Skeletal muscle tissue (tissue), 4 donors: Measurements from ENCODE around the gene LTO1. TPM values are rescaled to one million over a fixed set of nuclear protein-coding genes. Genes with fewer than 3 reads are reported as not detected.

Source experiments
- H3K27ac ChIP-seq: one replicate; pipeline ENCODE4 v1.7.0; 2013; ENCODE audit warnings: mild to moderate bottlenecking, low read depth, low read length, inconsistent platforms
- H3K27me3 ChIP-seq, 3 donors: one replicate each; pipeline ENCODE4 v1.7.0; 2013; ENCODE audit warnings: low read length in 3 of 3; ENCODE audit not compliant: control insufficient read depth in 3 of 3, insufficient read depth in 3 of 3
- H3K36me3 ChIP-seq, 3 donors: one replicate each; pipeline ENCODE4 v1.7.0; 2013; ENCODE audit warnings: low read length in 3 of 3; ENCODE audit not compliant: control insufficient read depth in 3 of 3, insufficient read depth in 3 of 3
- H3K4me1 ChIP-seq, 3 donors: one replicate each; pipeline ENCODE4 v1.7.0; 2013; ENCODE audit warnings: low read length in 3 of 3, mild to moderate bottlenecking in 3 of 3; ENCODE audit not compliant: control insufficient read depth in 3 of 3, insufficient read depth in 3 of 3
- H3K4me3 ChIP-seq, 3 donors: one replicate each; pipeline ENCODE4 v1.7.0; 2013; ENCODE audit warnings: low read length in 3 of 3
- H3K9ac ChIP-seq, 3 donors: one replicate each; pipeline ENCODE4 v1.7.0; 2013; ENCODE audit warnings: low read length in 3 of 3, mild to moderate bottlenecking in 3 of 3, moderate library complexity in 2 of 3, low read depth in 1 of 3
- H3K9me3 ChIP-seq, 3 donors: one replicate each; pipeline ENCODE4 v1.7.0; 2013; ENCODE audit warnings: low read length in 3 of 3; ENCODE audit not compliant: control insufficient read depth in 3 of 3
- total RNA-seq: library from RNA; depleted of rRNA; stranded (reverse); fragments of >200 nt; gene quantifications from one replicate; pipeline ENCODE4 v1.2.3, GENCODE V29; 2014
- donor health status: Osteomylitis.

LTO1 gene
- total RNA-seq, 1 donor from 2014 or later, result 7.8 TPM

DNA sequence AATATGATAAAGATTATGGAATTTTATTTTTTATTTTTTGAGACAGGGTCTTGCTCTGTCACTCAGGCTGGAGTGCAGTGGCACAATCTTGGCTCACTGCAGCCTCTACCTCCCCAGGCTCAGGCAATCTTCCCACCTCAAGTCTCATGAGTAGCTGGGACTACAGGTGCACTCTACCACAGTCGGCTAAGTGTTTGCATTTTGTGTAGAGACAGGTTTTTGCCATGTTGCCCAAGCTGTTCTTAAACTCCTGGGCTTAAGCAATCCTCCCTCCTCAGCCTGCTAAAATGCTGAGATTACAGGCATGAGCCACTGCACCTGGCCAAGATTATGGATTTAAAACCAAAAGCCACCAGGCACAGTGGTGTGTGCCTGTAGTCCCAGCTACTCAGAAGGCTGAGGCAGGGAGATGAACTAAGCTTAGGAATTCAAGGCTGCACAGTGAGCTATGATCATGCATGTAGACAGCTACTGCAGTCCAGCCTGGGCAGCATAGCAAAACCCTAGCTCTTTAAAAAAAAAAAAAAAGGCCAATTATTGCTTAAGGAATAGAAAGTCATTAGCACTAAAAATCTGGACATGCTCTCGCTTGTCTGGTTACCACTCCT, 54.4 kb downstream of the LTO1 start:
- H3K4me3 ChIP-seq, result no peak overlapping the region
- no peaks in the 10 kb centered on the region for H3K9me3 ChIP-seq
- no peaks in the 10 kb centered on the region for H3K4me1 ChIP-seq
- H3K36me3 ChIP-seq, result no peaks in the 10 kb centered on the region
- H3K27ac ChIP-seq, result no peak overlapping the region
- no peak overlapping the region for H3K9ac ChIP-seq
- peaks cover 0 to 10% (median 5%) of the 10 kb centered on the region in 3 donors for H3K27me3 ChIP-seq

- Histone ChIP-seq H3K4me3 (no peak overlapping the region), H3K4me1 (no peaks in the 10 kb centered on the region), H3K27ac (no peak overlapping the region), H3K27me3 (peaks cover 0 to 16% (median 11%) of the 10 kb centered on the region in 3 donors), H3K36me3 (no peaks in the 10 kb centered on the region), H3K9ac (no peak overlapping the region), H3K9me3 (no peaks in the 10 kb centered on the region)
Measured at GRCh38 chr11:69618237-69618636, 56.9 kb downstream of the LTO1 start.

- no peaks in the 10 kb centered on the region for H3K4me1 ChIP-seq
- no peaks in the 10 kb centered on the region for H3K36me3 ChIP-seq
Measured at GRCh38 chr11:69617682-69618081, 57.5 kb downstream of the LTO1 start.

DNA sequence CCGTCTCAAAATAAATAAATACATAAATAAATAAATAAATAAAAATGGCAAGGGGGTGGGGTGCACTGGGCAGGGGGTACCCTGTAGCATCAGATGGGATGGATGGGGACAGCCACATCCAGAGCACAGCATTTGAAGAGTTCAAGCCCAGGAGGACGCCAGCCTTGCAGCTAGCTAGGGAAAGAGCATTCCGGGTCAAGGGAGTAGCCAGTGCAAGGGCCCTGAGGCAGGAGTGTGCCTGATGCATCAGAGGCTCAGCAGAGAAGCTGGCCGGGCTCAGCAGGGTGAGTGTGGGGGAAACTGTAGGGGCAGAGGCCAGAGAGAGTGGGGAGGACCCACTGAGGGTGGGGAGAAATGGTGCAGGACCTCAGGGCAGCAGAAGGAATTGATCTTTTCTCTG, 57.9 kb downstream of the LTO1 start:
- no peak overlapping the region for H3K4me3 ChIP-seq
- H3K9ac ChIP-seq, result no peak overlapping the region
- H3K36me3 ChIP-seq, result no peaks in the 10 kb centered on the region
- H3K4me1 ChIP-seq, result no peaks in the 10 kb centered on the region
- H3K27ac ChIP-seq, result no peak overlapping the region
- peaks cover 0 to 17% (median 11%) of the 10 kb centered on the region in 3 donors for H3K27me3 ChIP-seq
- H3K9me3 ChIP-seq, result no peaks in the 10 kb centered on the region

More at GRCh38 chr11:69617682-69618081, 57.5 kb downstream of the LTO1 start:
- Histone ChIP-seq H3K9me3 (no peaks in the 10 kb centered on the region), H3K27me3 (peaks cover 0 to 16% (median 11%) of the 10 kb centered on the region in 3 donors), H3K9ac (no peak overlapping the region), H3K4me3 (no peak overlapping the region), H3K27ac (no peak overlapping the region)

Other genes starting within 250 kb of the LTO1 start
- not detected for gene LINC01488, start 193.7 kb downstream of the LTO1 start, total RNA-seq
- gene CCND1, start 34.2 kb downstream of the LTO1 start, total RNA-seq, result 44.9 TPM
- not detected for gene FGF19, start 28.7 kb upstream of the LTO1 start, total RNA-seq
- gene FGF4, start 100.0 kb upstream of the LTO1 start, total RNA-seq, result 1.6 TPM
- gene FGF3, start 144.1 kb upstream of the LTO1 start, total RNA-seq, result not detected